ENCODE results near the gene DDX1.

Gene DDX1

DNA sequence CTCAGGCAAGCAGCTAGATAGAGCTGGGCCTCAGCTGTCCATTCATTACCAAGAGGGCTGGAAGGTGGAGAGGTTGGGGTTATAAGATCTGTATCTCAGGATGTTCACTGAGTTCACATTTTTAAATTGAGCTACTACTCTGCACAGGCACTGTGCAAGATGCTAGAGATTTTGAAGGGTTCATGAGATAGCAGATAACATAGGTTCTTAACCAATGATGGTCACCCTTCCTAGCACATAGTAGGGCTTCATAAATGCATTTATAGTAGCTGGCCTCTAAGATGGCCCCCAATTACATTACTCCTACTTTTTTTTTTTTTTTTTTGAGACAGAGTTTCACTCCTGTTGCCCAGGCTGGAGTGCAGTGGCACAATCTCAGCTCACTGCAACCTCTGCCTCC lies 79.7 kb downstream of the DDX1 start:
- TF ChIP-seq, protein P1, sequence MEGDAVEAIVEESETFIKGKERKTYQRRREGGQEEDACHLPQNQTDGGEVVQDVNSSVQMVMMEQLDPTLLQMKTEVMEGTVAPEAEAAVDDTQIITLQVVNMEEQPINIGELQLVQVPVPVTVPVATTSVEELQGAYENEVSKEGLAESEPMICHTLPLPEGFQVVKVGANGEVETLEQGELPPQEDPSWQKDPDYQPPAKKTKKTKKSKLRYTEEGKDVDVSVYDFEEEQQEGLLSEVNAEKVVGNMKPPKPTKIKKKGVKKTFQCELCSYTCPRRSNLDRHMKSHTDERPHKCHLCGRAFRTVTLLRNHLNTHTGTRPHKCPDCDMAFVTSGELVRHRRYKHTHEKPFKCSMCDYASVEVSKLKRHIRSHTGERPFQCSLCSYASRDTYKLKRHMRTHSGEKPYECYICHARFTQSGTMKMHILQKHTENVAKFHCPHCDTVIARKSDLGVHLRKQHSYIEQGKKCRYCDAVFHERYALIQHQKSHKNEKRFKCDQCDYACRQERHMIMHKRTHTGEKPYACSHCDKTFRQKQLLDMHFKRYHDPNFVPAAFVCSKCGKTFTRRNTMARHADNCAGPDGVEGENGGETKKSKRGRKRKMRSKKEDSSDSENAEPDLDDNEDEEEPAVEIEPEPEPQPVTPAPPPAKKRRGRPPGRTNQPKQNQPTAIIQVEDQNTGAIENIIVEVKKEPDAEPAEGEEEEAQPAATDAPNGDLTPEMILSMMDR (IDR thresholded peaks at IDR 0.05; ENCODE audit: low read depth, low read length): no peak
- Histone ChIP-seq H3K27ac (no peak overlapping the region), H3K27me3 (ENCODE audit: insufficient read depth, low read depth, severe bottlenecking) (no peaks in the 10 kb centered on the region), H3K36me3 (no peaks in the 10 kb centered on the region), H3K9me3 (ENCODE audit: severe bottlenecking) (peaks cover 5% of the 10 kb centered on the region), H3K4me3 (ENCODE audit: low read depth, low read length) (no peak overlapping the region)
- DNase-seq: no peak

DNA sequence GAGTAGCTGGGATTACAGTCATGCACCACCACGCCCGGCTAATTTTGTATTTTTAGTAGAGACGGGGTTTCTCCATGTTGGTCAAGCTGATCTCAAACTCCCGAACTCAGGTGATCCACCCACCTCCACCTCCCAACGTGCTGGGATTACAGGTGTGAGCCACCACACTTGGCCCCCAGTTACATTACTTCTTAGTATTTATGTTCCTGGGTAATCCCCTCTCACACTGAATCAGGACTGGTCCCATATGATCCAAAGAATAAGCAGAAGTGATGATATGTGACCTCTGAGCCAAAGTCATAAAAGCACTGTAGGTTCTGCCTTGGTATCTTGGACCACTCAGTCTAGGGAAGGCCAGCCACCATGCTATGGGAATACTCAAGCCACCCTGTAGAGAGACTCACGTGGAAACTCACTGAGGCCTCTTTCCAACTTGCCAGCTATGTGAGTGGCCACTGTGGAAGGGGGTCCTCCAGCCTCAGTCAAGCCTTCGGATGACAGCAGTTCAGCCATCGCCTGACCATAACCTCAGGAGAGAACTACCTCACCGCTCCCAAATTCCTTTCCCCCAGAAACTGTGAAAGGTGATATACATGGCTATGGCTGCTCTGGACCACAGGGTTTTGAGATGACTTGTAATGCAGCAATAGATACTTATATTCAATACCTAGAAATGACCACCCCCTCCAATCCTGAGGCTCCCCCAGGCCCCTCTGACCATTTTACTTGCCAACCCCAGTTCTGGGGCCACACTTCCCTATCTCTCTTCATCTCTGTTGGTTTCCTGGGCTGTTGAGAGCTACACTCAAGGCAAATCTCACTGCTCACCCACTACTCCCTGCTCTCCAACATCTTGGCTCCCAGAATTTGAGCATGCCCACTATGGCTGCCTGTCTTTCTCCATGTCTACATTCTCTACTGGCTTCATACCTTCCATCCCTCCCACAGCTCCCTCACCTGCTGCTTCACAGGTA lies 80.5 kb downstream of the DDX1 start:
- Histone ChIP-seq H3K27me3 (ENCODE audit: insufficient read depth, low read depth, severe bottlenecking) (no peaks in the 10 kb centered on the region), H3K4me3 (ENCODE audit: low read depth, low read length) (no peak overlapping the region), H3K27ac (no peak overlapping the region), H3K36me3 (no peaks in the 10 kb centered on the region), H3K9me3 (ENCODE audit: severe bottlenecking) (peaks cover 5% of the 10 kb centered on the region)
- TF ChIP-seq, protein P1 (IDR thresholded peaks at IDR 0.05; ENCODE audit: low read depth, low read length): no peak
- DNase-seq: no peak

DNA sequence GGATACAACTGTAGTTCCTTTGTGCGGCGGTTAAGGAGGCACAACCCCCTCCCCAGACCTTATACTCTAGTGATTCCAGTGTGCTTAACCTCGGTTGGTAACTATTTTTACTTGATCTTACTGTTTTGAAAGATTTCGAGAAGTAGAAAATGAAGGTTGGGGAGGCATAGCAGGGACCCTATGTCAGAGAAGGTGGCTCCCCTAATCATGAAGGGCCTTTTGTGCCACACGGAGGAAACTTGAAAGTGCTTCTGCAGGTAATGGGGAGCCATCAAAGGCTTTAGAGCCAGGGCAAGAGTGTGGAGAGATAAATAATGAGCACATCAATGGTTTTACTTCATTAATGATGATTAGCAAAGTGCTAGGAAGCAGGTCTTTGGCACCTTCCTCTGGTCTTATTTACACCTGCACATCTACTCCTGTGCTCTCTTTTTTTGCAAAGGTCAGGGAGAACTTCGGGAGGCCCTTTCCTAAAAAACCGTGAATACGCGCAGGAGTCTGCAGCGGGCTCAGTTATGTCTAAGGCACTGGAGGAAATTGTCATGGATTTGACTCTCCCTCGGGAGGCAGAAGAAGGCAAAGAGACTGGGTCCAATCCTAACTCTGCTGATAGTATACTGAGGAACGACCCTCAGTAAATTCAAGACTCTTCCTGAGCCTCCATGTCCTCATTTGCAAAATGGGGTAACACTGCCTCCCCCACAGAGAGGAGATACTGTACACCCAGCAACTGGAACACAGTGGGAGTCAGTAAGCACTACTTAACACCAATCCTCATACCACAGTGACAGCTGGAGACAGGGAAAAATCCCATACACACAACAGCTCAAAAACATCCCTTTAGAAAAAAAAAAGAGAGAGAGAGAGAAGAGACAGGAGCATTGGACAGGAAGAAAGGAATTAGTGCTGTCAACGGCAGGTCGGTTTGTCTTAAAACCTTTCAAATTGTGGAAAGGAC lies 81.6 kb downstream of the DDX1 start:
- DNase-seq: no peak
- TF ChIP-seq, protein P1 (IDR thresholded peaks at IDR 0.05; ENCODE audit: low read depth, low read length): no peak
- Histone ChIP-seq H3K9me3 (ENCODE audit: severe bottlenecking) (peaks cover 5% of the 10 kb centered on the region), H3K27me3 (ENCODE audit: insufficient read depth, low read depth, severe bottlenecking) (no peaks in the 10 kb centered on the region), H3K27ac (no peak overlapping the region), H3K36me3 (no peaks in the 10 kb centered on the region), H3K4me3 (ENCODE audit: low read depth, low read length) (no peak overlapping the region)

DNA sequence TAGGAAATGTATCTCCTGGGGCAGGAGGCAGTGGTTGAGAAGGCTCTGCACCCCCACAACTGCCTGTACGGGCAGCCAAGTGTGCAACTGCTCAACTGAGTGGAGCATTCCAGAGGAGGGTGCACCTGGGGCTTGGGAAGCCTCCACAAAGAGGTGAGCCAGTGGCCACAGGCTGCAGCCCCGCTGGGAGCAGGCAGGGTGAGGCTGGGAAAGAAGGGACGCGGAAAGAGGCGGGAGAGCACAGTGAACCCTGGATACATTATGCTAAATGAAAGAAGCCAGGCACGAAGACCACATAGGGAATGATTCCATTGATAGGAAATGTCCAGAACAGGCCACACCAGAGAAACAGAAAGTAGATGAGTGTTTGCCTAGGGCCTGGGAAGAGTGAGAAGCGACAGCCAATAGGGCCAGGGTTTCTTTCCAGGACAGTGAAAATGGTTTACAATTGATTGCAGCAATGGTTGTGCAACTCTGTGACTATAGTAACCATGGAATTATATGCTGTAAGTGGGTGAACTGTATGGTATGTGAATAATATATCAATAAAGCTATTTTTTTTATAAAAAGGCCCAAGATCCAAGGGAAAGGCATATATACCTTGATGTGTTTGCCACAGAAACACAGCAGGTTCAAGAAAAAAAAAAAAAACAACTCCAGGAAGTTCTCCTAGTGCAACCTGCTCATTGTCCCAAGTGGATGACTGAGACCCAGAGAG lies 82.4 kb downstream of the DDX1 start:
- H3K4me3 ChIP-seq (ENCODE audit: low read depth, low read length): no peak overlapping the region
- TF ChIP-seq, protein P1 (IDR thresholded peaks at IDR 0.05; ENCODE audit: low read depth, low read length): no peak
- DNase-seq: peak; percentile 48

DNA sequence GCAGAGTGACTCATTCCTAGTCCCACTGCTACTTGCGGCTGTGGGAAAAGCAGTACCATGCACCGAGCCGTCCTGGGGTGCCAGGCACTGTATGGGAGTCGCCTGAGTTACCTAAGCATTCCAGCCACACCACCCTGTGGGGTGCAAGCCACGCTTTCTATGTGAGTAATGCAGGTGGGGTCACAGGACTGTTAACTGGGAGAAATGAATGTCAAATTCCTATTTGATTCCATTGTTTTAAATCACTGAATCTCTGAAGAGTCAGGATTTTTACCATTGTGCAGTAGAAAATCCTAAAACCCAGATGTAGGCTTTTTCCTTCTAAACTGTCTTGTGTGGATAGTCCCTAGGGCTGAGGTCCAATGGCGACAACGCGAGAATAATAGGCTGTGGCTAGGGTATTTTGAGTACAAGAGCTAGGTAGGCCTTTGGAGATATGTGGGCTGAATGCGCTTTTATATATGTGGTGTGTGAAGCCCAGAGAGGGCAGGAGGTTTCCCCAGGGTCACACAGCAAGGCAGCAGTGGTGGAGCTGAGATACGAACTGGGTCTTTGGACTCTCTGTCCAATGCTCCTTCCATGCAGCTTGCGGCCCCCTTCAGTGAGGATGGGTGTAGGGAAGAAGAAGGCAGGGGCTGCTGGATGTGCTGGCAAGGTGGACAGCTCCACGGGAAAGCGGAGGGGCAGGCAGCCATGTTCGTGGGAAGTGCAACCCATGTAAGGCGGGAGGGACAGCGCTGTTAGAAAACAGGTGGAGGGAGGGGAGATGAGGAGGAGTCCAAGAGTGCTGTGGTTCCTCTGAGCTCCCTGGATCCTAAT lies 83.2 kb downstream of the DDX1 start:
- no peak for DNase-seq
- H3K36me3 ChIP-seq: no peaks in the 10 kb centered on the region
- H3K27me3 ChIP-seq (ENCODE audit: insufficient read depth, low read depth, severe bottlenecking): no peaks in the 10 kb centered on the region
- H3K4me3 ChIP-seq (ENCODE audit: low read depth, low read length): no peak overlapping the region
- H3K9me3 ChIP-seq (ENCODE audit: severe bottlenecking): peaks cover 7% of the 10 kb centered on the region
- TF ChIP-seq, protein P1 (IDR thresholded peaks at IDR 0.05; ENCODE audit: low read depth, low read length): no peak
- no peak overlapping the region for H3K27ac ChIP-seq

More for the DNA sequence above, 82.4 kb downstream of the DDX1 start:
- H3K27ac ChIP-seq: no peak overlapping the region
- H3K27me3 ChIP-seq (ENCODE audit: insufficient read depth, low read depth, severe bottlenecking): no peaks in the 10 kb centered on the region
- no peaks in the 10 kb centered on the region for H3K36me3 ChIP-seq
- peaks cover 5% of the 10 kb centered on the region for H3K9me3 ChIP-seq (ENCODE audit: severe bottlenecking)
